B cell (primary cell): Measurements from ENCODE around the gene MZB1. TPM values are rescaled to one million over a fixed set of nuclear protein-coding genes. Genes with fewer than 3 reads are reported as not detected.
A peak's percentile ranks its signal among the peaks of the same experiment; 100 is the strongest.

Experiments
- ATAC-seq: fragments of 200-7000 bp; cut with Tn5 transposase; one replicate; pipeline ENCODE4 v1.10.0; 2021; ENCODE audit warnings: low read depth, mild to moderate bottlenecking, moderate number of reproducible peaks, moderate library complexity
- CTCF ChIA-PET: fragments of 350-600 bp; sonication (Branson Sonifier 250); formaldehyde crosslinking; loops from one replicate; lab custom pipeline; 2021; ENCODE audit warnings: antibody characterized with exemption, inconsistent platforms; lab: Charles Lee
- POLR2A ChIA-PET: fragments of 350-600 bp; sonication (Branson Sonifier 250); formaldehyde crosslinking; loops from one replicate; lab custom pipeline; 2021; ENCODE audit warnings: antibody characterized with exemption; lab: Charles Lee
- DNase-seq: peaks from one replicate; pipeline ENCODE4 v3.0.0; 2013
- H2AFZ ChIP-seq: 2 replicates; pipeline ENCODE4 v1.6.1; 2012; ENCODE audit warnings: mild to moderate bottlenecking, low read depth, low read length; ENCODE audit not compliant: insufficient read depth, poor library complexity, severe bottlenecking
- H3K27ac ChIP-seq, 2 donors: 1 replicate in 1 of 2; 2 replicates in 1 of 2; pipeline ENCODE4 v1.5.1; 2012 to 2013; ENCODE audit warnings: low read length in 2 of 2, mild to moderate bottlenecking in 2 of 2, moderate library complexity in 1 of 2
- H3K27me3 ChIP-seq, 4 experiments: fragments of 200-600 bp in 1 of 4; sonication (generic) in 1 of 4; replicated peaks in 1 of 4; 1 replicate in 2 of 4; 2 replicates in 2 of 4; pipeline versions ENCODE4 v1.6.1 to v1.7.0; 2013 to 2016; ENCODE audit warnings: low read length in 3 of 4, mild to moderate bottlenecking in 2 of 4, mixed read lengths in 1 of 4, moderate library complexity in 1 of 4; ENCODE audit not compliant: insufficient read depth in 4 of 4, control insufficient read depth in 3 of 4; ENCODE audit errors: control extremely low read depth in 1 of 4
- H3K36me3 ChIP-seq, 2 experiments: replicated peaks in 1 of 2; 1 replicate in 1 of 2; 2 replicates in 1 of 2; pipeline versions ENCODE4 v1.6.1 to v1.7.1; 2013; ENCODE audit warnings: low read length in 1 of 2; ENCODE audit not compliant: insufficient read depth in 2 of 2, control insufficient read depth in 1 of 2; ENCODE audit errors: control extremely low read depth in 1 of 2, extremely low read depth in 1 of 2
- H3K4me1 ChIP-seq, 2 donors: fragments of 200-600 bp in 1 of 2; sonication (generic) in 1 of 2; 1 replicate in 1 of 2; 2 replicates in 1 of 2; pipeline versions ENCODE4 v1.5.1 to v1.6.1; 2013 to 2017; ENCODE audit warnings: low read length in 2 of 2; ENCODE audit not compliant: control insufficient read depth in 2 of 2, insufficient read depth in 2 of 2
- H3K4me2 ChIP-seq: replicated peaks from 2 replicates; pipeline ENCODE3; 2012; ENCODE audit warnings: mild to moderate bottlenecking, low read depth, low read length; ENCODE audit not compliant: poor library complexity, severe bottlenecking
- H3K4me3 ChIP-seq, 5 experiments: fragments of 200-600 bp in 1 of 5; sonication (generic) in 1 of 5; 1 replicate in 3 of 5; 2 replicates in 2 of 5; pipeline versions ENCODE4 v1.5.1 to v1.7.0; 2011 to 2016; ENCODE audit warnings: low read length in 4 of 5, mild to moderate bottlenecking in 4 of 5, low read depth in 2 of 5, control low read depth in 1 of 5, moderate library complexity in 1 of 5; ENCODE audit not compliant: insufficient read depth in 1 of 5; ENCODE audit errors: control extremely low read depth in 1 of 5, extremely low read depth in 1 of 5
- H3K79me2 ChIP-seq: fragments of 200-600 bp; sonication (generic); one replicate; pipeline ENCODE4 v1.6.0; 2016; ENCODE audit warnings: low read length; ENCODE audit not compliant: control insufficient read depth, insufficient read depth
- H3K9ac ChIP-seq: fragments of 200-600 bp; sonication (generic); 2 replicates; pipeline ENCODE4 v1.6.1; 2017; ENCODE audit warnings: mild to moderate bottlenecking, low read length, moderate library complexity
- H3K9me3 ChIP-seq, 3 donors: one replicate each; pipeline versions ENCODE4 v1.6.1 to v1.7.1; 2013; ENCODE audit warnings: low read length in 2 of 3; ENCODE audit not compliant: control insufficient read depth in 2 of 3, insufficient read depth in 1 of 3; ENCODE audit errors: control extremely low read depth in 1 of 3
- H4K20me1 ChIP-seq: 2 replicates; pipeline ENCODE4 v1.6.0; 2012; ENCODE audit warnings: mild to moderate bottlenecking, low read length; ENCODE audit not compliant: insufficient read depth, control insufficient read depth, poor library complexity, severe bottlenecking
- H3K27ac Mint-ChIP-seq: one replicate; pipeline ENCODE4 v1.8.0; 2021; ENCODE audit warnings: mixed read lengths
- H3K27me3 Mint-ChIP-seq: one replicate; pipeline ENCODE4 v1.8.0; 2021; ENCODE audit warnings: mixed read lengths
- H3K4me1 Mint-ChIP-seq: one replicate; pipeline ENCODE4 v1.8.0; 2021; ENCODE audit warnings: mixed read lengths
- H3K4me3 Mint-ChIP-seq: one replicate; pipeline ENCODE4 v1.8.0; 2021; ENCODE audit warnings: mixed read lengths
- H3K9me3 Mint-ChIP-seq: one replicate; pipeline ENCODE4 v1.8.0; 2022; ENCODE audit warnings: mixed read lengths; ENCODE audit not compliant: insufficient read depth
- CTCF ChIP-seq: fragments of 200-600 bp; IDR thresholded peaks from one replicate; pipeline ENCODE4 v1.8.0; 2022; ENCODE audit warnings: antibody characterized with exemption, mild to moderate bottlenecking
- EZH2 ChIP-seq: IDR thresholded peaks from 2 replicates; pipeline ENCODE4 v1.6.1; 2012; ENCODE audit warnings: borderline replicate concordance, low read depth, mild to moderate bottlenecking, moderate library complexity, low read length; ENCODE audit not compliant: insufficient read depth, poor library complexity, severe bottlenecking
- WGBS: methylation state at CpG from one replicate; pipeline ENCODE4 v1.1.5; 2013; ENCODE audit warnings: missing lambda C conversion rate; ENCODE audit not compliant: insufficient coverage; 5-methylcytosine and 5-hydroxymethylcytosine counted together
- intact Hi-C: fragments of 100-400 bp; cut with micrococcal nuclease; formaldehyde crosslinking; loops from one replicate; pipeline ENCODE4 v1.10.0; 2022
- polyA plus RNA-seq: library from polyadenylated mRNA; depleted of rRNA; stranded (reverse); fragments of >200 nt; gene quantifications from 2 replicates; pipeline ENCODE4 v1.2.3, GENCODE V29; 2012
- total RNA-seq, 2 donors: library from RNA; stranded (reverse); fragments of 120-200 nt in 1 of 2; gene quantifications; 1 replicate in 1 of 2; 2 replicates in 1 of 2; pipeline versions ENCODE4 v1.2.3 to v1.2.4, GENCODE V29; 2013 to 2022

Gene MZB1
- total and polyA plus RNA-seq, 2 donors (not counting 1 experiment from before 2014, with no cell fraction given) = 72.2 to 306 TPM

- no peaks in the 10 kb centered on the region for H3K27me3 Mint-ChIP-seq
- peak; percentile 89 for DNase-seq
- CTCF ChIA-PET = interaction anchor here (0.6 to 5.3 kb wide), 11 partner anchors 11 to 178 kb away, joined by 3 to 39 read pairs (median 4); partner anchors contain the start of genes PAIP2 and SPATA24
- intact Hi-C loops = loop anchor here (2.0 kb wide), 1 partner anchor 16 kb away; the partner anchor contains the start of gene SPATA24
- 21% methylated on average over 6 of the region's 8 CpGs for WGBS
- Histone ChIP-seq H4K20me1 (no peaks in the 10 kb centered on the region), H3K79me2 (peaks cover 34% of the 10 kb centered on the region), H3K36me3 (no peaks in the 10 kb centered on the region), H3K4me3 (peak overlapping the region; percentile 44 to 76 (median 66)), H2AFZ (peak overlapping the region; percentile 68), H3K27ac (peak overlapping the region; percentile 86 to 89), H3K9me3 (peaks cover 0 to 4% (median 0%) of the 10 kb centered on the region in 3 donors), H3K27me3 (no peaks in the 10 kb centered on the region), H3K4me2 (peak overlapping the region; percentile 91), H3K9ac (peak overlapping the region; percentile 76), H3K4me1 (peaks cover 68 to 91% of the 10 kb centered on the region in 2 donors)
- H3K4me1 Mint-ChIP-seq = peaks cover 87% of the 10 kb centered on the region
- peak; percentile 19 for ATAC-seq
- H3K27ac Mint-ChIP-seq = peak overlapping the region; percentile 99
- TF ChIP-seq CTCF (no peak), EZH2 (no peak)
- POLR2A ChIA-PET = interaction anchor here (0.9 to 8.4 kb wide), 9 partner anchors 15 to 282 kb away, joined by 3 to 70 read pairs (median 4); partner anchors contain the start of genes MATR3, PAIP2 and SPATA24
- peak overlapping the region; percentile 99 for H3K4me3 Mint-ChIP-seq
- H3K9me3 Mint-ChIP-seq = no peaks in the 10 kb centered on the region
Measured at GRCh38 chr5:139388198-139388821, 1.4 kb downstream of the MZB1 start.
